ENCODE measurements around the gene SCO1.

GRCh38 chr17:10631701-10632100 is 65.6 kb downstream of the SCO1 start:
- TF ChIP-seq CTCF (IDR thresholded peaks at IDR 0.05): no peak
- no peak for TF ChIP-seq EZH2 (IDR thresholded peaks at IDR 0.05; ENCODE audit: borderline replicate concordance, insufficient read depth, low read depth, low read length, poor library complexity, severe bottlenecking)

Data from B cell (primary cell).